GM20000 (cell line): ENCODE results near the gene C3.
"Not testable (repeated sequence)": the region's sequence is repeated elsewhere in the genome, so short reads cannot be mapped to it uniquely, and the experiment has no call there.

Source experiments
- DNase-seq: peaks from one replicate; pipeline ENCODE4 v3.0.0; 2012; ENCODE audit warnings: low spot score
- TF ChIP-seq, protein P1 (sequence below): IDR thresholded peaks from 2 replicates; pipeline ENCODE4 v1.5.1; 2012; ENCODE audit warnings: mild to moderate bottlenecking, control low read depth; ENCODE audit errors: extremely low read depth, missing control alignments

Gene C3

GRCh38 chr19:6710273-6711077 lies 10.0 kb downstream of the C3 start:
- TF ChIP-seq, protein P1, sequence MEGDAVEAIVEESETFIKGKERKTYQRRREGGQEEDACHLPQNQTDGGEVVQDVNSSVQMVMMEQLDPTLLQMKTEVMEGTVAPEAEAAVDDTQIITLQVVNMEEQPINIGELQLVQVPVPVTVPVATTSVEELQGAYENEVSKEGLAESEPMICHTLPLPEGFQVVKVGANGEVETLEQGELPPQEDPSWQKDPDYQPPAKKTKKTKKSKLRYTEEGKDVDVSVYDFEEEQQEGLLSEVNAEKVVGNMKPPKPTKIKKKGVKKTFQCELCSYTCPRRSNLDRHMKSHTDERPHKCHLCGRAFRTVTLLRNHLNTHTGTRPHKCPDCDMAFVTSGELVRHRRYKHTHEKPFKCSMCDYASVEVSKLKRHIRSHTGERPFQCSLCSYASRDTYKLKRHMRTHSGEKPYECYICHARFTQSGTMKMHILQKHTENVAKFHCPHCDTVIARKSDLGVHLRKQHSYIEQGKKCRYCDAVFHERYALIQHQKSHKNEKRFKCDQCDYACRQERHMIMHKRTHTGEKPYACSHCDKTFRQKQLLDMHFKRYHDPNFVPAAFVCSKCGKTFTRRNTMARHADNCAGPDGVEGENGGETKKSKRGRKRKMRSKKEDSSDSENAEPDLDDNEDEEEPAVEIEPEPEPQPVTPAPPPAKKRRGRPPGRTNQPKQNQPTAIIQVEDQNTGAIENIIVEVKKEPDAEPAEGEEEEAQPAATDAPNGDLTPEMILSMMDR = peak; percentile 23
- DNase-seq = peak; percentile 66

- TF ChIP-seq, protein P1 = no peak
- no peak for DNase-seq
Observed at GRCh38 chr19:6709549-6709948, 10.9 kb downstream of the C3 start.

DNA sequence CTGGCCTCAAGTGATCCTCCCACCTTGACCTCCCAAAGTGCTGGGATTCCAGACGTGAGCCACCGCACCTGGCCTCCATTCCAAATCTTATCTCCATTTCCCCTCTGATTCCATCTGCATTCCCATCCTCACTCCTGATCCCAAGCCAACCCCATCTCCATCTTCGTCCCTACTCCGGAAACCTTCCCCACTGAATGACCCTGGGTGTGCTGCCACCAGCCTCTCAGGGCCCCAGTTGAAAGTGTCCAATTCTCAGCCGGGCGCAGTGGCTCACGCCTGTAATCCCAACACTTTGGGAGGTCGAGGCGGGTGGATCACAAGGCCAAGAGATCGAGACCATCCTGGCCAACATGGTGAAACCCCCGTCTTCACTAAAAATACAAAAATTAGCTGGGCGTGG lies 11.5 kb downstream of the C3 start:
- not testable (repeated sequence) for DNase-seq

- DNase-seq = no peak
- TF ChIP-seq, protein P1 = no peak
Observed at GRCh38 chr19:6708346-6708745, 12.1 kb downstream of the C3 start.

DNA sequence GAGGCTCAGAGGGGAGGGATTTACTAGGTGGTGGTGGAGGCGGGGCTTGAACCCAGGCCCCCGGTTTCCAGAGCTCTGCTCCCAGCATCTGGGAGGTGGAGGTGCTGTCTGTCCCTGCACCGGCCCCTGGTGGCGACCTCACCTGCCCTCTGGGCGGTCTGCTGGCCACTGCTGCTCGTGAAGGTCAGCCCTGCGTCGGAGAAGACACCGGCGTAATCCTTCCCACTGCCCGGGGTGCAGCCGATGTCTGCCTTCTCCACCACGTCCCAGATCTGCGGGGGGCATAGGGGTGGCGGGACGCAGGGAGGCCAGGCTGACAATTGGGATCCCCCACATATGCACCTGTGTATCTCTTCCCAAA lies 12.8 kb downstream of the C3 start:
- DNase-seq = no peak
- TF ChIP-seq, protein P1 = no peak

DNA sequence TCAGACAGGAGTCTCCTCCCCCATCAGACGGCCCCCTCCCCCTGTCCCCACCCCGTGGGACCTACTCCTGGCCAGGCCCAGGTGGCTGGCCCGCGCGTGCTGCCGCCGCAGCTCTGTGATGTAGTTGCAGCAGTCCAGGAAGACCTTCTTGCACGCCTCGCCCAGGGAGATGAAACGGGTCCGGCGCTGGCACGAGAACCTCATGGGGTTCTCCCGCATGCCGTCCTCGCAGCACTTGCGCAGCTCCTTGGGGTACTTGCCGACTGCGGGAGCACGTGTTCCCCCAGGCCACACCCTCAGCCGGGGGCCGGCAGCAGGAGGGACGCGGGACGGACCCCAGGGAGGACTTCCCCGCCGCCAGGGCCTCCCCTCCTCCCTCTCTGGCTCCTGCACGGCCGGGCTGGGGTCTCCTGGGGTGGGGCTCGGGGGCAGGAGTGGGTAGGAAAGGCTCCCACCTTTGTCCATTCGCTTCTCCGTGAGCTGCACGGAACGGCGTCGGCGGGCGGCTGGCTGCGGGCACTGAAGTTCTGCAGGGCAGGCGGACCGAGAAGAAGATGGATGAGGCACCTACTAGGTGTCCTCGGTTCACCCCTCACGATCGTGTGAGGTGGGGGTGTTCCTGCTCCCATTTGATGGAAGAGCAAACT lies 13.3 kb downstream of the C3 start:
- TF ChIP-seq, protein P1 = no peak
- DNase-seq = no peak

DNA sequence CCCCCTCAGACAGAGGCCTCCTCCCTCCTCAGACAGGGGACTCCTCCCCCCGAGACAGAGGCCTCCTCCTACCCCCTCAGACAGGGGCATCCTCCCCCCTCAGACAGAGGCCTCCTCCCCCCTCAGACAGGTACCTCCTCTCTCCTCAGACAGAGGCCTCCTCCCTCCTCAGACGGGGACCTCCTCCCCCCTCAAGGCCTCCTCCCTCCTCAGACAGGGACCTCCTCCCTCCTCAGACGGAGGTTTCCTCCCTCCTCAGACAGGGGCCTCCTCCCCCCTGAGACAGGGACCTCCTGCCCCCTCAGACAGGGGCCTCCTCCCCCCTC lies 13.9 kb downstream of the C3 start:
- TF ChIP-seq, protein P1 = no peak
- no peak for DNase-seq

- DNase-seq = no peak
- TF ChIP-seq, protein P1 = no peak
Observed at GRCh38 chr19:6705931-6706632, 14.4 kb downstream of the C3 start.
